Measurements from ENCODE around the gene ARCN1. TPM values are rescaled to one million over a fixed set of nuclear protein-coding genes. Genes with fewer than 3 reads are reported as not detected.
"Not testable (repeated sequence)": the region's sequence is repeated elsewhere in the genome, so short reads cannot be mapped to it uniquely, and the experiment has no call there.

The ARCN1 gene
- total RNA-seq, 4 donors from 2014 or later: 48.7 to 78.7 (median 65.4) TPM

- H3K9me3 ChIP-seq: no peaks in the 10 kb centered on the region
- TF ChIP-seq, protein P1, sequence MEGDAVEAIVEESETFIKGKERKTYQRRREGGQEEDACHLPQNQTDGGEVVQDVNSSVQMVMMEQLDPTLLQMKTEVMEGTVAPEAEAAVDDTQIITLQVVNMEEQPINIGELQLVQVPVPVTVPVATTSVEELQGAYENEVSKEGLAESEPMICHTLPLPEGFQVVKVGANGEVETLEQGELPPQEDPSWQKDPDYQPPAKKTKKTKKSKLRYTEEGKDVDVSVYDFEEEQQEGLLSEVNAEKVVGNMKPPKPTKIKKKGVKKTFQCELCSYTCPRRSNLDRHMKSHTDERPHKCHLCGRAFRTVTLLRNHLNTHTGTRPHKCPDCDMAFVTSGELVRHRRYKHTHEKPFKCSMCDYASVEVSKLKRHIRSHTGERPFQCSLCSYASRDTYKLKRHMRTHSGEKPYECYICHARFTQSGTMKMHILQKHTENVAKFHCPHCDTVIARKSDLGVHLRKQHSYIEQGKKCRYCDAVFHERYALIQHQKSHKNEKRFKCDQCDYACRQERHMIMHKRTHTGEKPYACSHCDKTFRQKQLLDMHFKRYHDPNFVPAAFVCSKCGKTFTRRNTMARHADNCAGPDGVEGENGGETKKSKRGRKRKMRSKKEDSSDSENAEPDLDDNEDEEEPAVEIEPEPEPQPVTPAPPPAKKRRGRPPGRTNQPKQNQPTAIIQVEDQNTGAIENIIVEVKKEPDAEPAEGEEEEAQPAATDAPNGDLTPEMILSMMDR (IDR thresholded peaks at IDR 0.05 in 4 of 5, conservative IDR thresholded peaks at IDR 0.05 in 1 of 5): no peak
- no peak for TF ChIP-seq POLR2A (IDR thresholded peaks at IDR 0.05)
- intact Hi-C loops (cut with DNase I; ENCODE audit: low total_unique reads): no loop called here
- H3K4me3 ChIP-seq: no peak overlapping the region
- DNase-seq (no peak), ATAC-seq (no peak)
- in situ Hi-C loops (cut with MboI; ENCODE audit: low sequenced_read_pairs in 4 of 4): no loop called here
- peak overlapping the region in 1 of 4 donors; percentile 99 for H3K27ac ChIP-seq
- peaks cover 21 to 29% of the 10 kb centered on the region in 2 donors for H3K4me1 ChIP-seq
- no peaks in the 10 kb centered on the region for H3K36me3 ChIP-seq
- no peaks in the 10 kb centered on the region for H3K27me3 ChIP-seq
These were observed 1.4 kb upstream of the ARCN1 start for GRCh38 chr11:118570787-118571186.

GRCh38 chr11:118571701-118572060 is 528 bp upstream of the ARCN1 start:
- Histone ChIP-seq H3K27ac (peak overlapping the region; percentile 90 to 99 (median 99)), H3K4me1 (peaks cover 25 to 37% of the 10 kb centered on the region in 2 donors), H3K4me3 (peak overlapping the region; percentile 79 to 99 (median 99))
- peak in 1 of 2 donors; percentile 25 for DNase-seq
- H3K36me3 ChIP-seq; H3K27me3 ChIP-seq; H3K9me3 ChIP-seq; intact Hi-C loops (cut with DNase I; ENCODE audit: low total_unique reads); in situ Hi-C loops (cut with MboI; ENCODE audit: low sequenced_read_pairs in 4 of 4): not testable (repeated sequence)
- ATAC-seq: peak in 1 of 2 donors; percentile 26

GRCh38 chr11:118572981-118573550 is 857 bp downstream of the ARCN1 start:
- no peak for DNase-seq
- intact Hi-C loops (cut with DNase I; ENCODE audit: low total_unique reads): no loop called here
- in situ Hi-C loops (cut with MboI; ENCODE audit: low sequenced_read_pairs in 4 of 4): no loop called here
- Histone ChIP-seq H3K27ac (peak overlapping the region; percentile 90 to 99 (median 99)), H3K36me3 (no peaks in the 10 kb centered on the region), H3K4me1 (peaks cover 30 to 49% of the 10 kb centered on the region in 2 donors), H3K4me3 (peak overlapping the region; percentile 79 to 99 (median 99)), H3K9me3 (no peaks in the 10 kb centered on the region), H3K27me3 (no peaks in the 10 kb centered on the region)
- peak; percentile 5 to 26 for ATAC-seq
- TF ChIP-seq, protein P1 (IDR thresholded peaks at IDR 0.05 in 4 of 5, conservative IDR thresholded peaks at IDR 0.05 in 1 of 5): no peak
- TF ChIP-seq POLR2A (IDR thresholded peaks at IDR 0.05): no peak

- DNase-seq (no peak), ATAC-seq (no peak)
- Histone ChIP-seq H3K9me3 (no peaks in the 10 kb centered on the region), H3K36me3 (no peaks in the 10 kb centered on the region), H3K27me3 (no peaks in the 10 kb centered on the region), H3K4me1 (peaks cover 37 to 59% of the 10 kb centered on the region in 2 donors), H3K27ac (no peak overlapping the region), H3K4me3 (no peak overlapping the region)
- in situ Hi-C loops (cut with MboI; ENCODE audit: low sequenced_read_pairs in 4 of 4) (no loop called here), intact Hi-C loops (cut with DNase I; ENCODE audit: low total_unique reads) (no loop called here)
- TF ChIP-seq, protein P1 (IDR thresholded peaks at IDR 0.05 in 4 of 5, conservative IDR thresholded peaks at IDR 0.05 in 1 of 5): no peak
- no peak for TF ChIP-seq POLR2A (IDR thresholded peaks at IDR 0.05)
These were observed 2.4 kb downstream of the ARCN1 start for GRCh38 chr11:118574636-118575035.

GRCh38 chr11:118577995-118578394 is 5.8 kb downstream of the ARCN1 start:
- H3K27me3 ChIP-seq; ATAC-seq; H3K36me3 ChIP-seq; DNase-seq; in situ Hi-C loops (cut with MboI; ENCODE audit: low sequenced_read_pairs in 4 of 4); H3K9me3 ChIP-seq; H3K4me3 ChIP-seq; intact Hi-C loops (cut with DNase I; ENCODE audit: low total_unique reads); H3K27ac ChIP-seq: not testable (repeated sequence)
- H3K4me1 ChIP-seq: peaks cover 37 to 55% of the 10 kb centered on the region in 2 donors

- DNase-seq (no peak), ATAC-seq (peak in 1 of 2 donors; percentile 62)
- Histone ChIP-seq H3K4me1 (peaks cover 16 to 27% of the 10 kb centered on the region in 2 donors), H3K4me3 (no peak overlapping the region), H3K36me3 (peaks cover 0 to 38% of the 10 kb centered on the region in 2 donors), H3K9me3 (no peaks in the 10 kb centered on the region), H3K27ac (peak overlapping the region; percentile 20 to 61 (median 52)), H3K27me3 (no peaks in the 10 kb centered on the region)
- in situ Hi-C loops (cut with MboI; ENCODE audit: low sequenced_read_pairs in 4 of 4) (no loop called here), intact Hi-C loops (cut with DNase I; ENCODE audit: low total_unique reads) (no loop called here)
- TF ChIP-seq, protein P1 (IDR thresholded peaks at IDR 0.05 in 4 of 5, conservative IDR thresholded peaks at IDR 0.05 in 1 of 5): no peak
These were observed 8.8 kb downstream of the ARCN1 start for GRCh38 chr11:118581057-118581456.
